IMR-90 (cell line): ENCODE data around the gene AOC2. TPM values are rescaled to one million over a fixed set of nuclear protein-coding genes. Genes with fewer than 3 reads are reported as not detected.
A peak's percentile ranks its signal among the peaks of the same experiment; 100 is the strongest.

Experiments
- ATAC-seq: fragments of 200-7000 bp; cut with Tn5 transposase; 2 replicates; pipeline ENCODE4 v1.9.1; 2020; ENCODE audit warnings: low read depth, mild to moderate bottlenecking, moderate library complexity
- BruUV-seq: library from RNA; stranded (reverse); fragments of 400-500 nt; replicated peaks from 2 replicates; lab custom pipeline; 2021; lab: Mats Ljungman, UMichigan
- CTCF ChIA-PET: fragments of 300-600 bp; formaldehyde crosslinking; extraction: SDS; loops from one replicate; lab custom pipeline; 2021; ENCODE audit warnings: antibody characterized with exemption; lab: Yijun Ruan, JAX
- POLR2A ChIA-PET: fragments of 300-600 bp; sonication (Branson Sonifier 250); formaldehyde crosslinking; loops from one replicate; lab custom pipeline; 2022; ENCODE audit warnings: antibody characterized with exemption; ENCODE audit not compliant: unreplicated experiment; lab: Charles Lee
- DNase-seq: peaks from one replicate; pipeline ENCODE4 v3.0.0; 2013
- H2AFZ ChIP-seq: replicated peaks from 2 replicates; pipeline ENCODE3; 2013; ENCODE audit warnings: low read length, mild to moderate bottlenecking; ENCODE audit not compliant: poor library complexity
- H2AK5ac ChIP-seq: 2 replicates; pipeline ENCODE4 v1.6.1; 2013; ENCODE audit warnings: low read depth, low read length, inconsistent platforms
- H2AK9ac ChIP-seq: replicated peaks from 2 replicates; pipeline ENCODE3; 2013; ENCODE audit warnings: mild to moderate bottlenecking, low read depth, low read length, moderate library complexity; ENCODE audit not compliant: poor library complexity
- H2BK120ac ChIP-seq: 2 replicates; pipeline ENCODE4 v1.6.1; 2013; ENCODE audit warnings: low read depth, low read length, inconsistent platforms
- H2BK15ac ChIP-seq: 3 replicates; pipeline ENCODE4 v1.6.1; 2013; ENCODE audit warnings: low read depth, low read length, inconsistent platforms
- H2BK20ac ChIP-seq: 2 replicates; pipeline ENCODE4 v1.6.1; 2013; ENCODE audit warnings: low read depth, mild to moderate bottlenecking, inconsistent platforms, low read length, moderate library complexity
- H2BK5ac ChIP-seq: 2 replicates; pipeline ENCODE4 v1.6.1; 2013; ENCODE audit warnings: mild to moderate bottlenecking, low read depth, low read length, inconsistent platforms; ENCODE audit not compliant: poor library complexity, severe bottlenecking
- H3K14ac ChIP-seq: replicated peaks from 2 replicates; pipeline ENCODE4 v1.6.1; 2013; ENCODE audit warnings: low read depth, low read length, inconsistent platforms
- H3K18ac ChIP-seq: 2 replicates; pipeline ENCODE4 v1.6.1; 2013; ENCODE audit warnings: low read depth, low read length, control low read depth
- H3K23ac ChIP-seq: 2 replicates; pipeline ENCODE4 v1.6.1; 2013; ENCODE audit warnings: low read depth, low read length, inconsistent platforms
- H3K27ac ChIP-seq: 2 replicates; pipeline ENCODE4 v1.5.1; 2013; ENCODE audit warnings: mild to moderate bottlenecking, control low read depth, low read length; ENCODE audit not compliant: insufficient read depth
- H3K27me3 ChIP-seq: 2 replicates; pipeline ENCODE4 v1.6.1; 2013; ENCODE audit warnings: low read length; ENCODE audit not compliant: control insufficient read depth, insufficient read depth
- H3K36me3 ChIP-seq: 2 replicates; pipeline ENCODE4 v1.6.1; 2013; ENCODE audit warnings: low read length, mixed read lengths; ENCODE audit not compliant: control insufficient read depth, insufficient read depth
- H3K4ac ChIP-seq: 2 replicates; pipeline ENCODE4 v1.6.1; 2013; ENCODE audit warnings: low read depth, low read length, inconsistent platforms
- H3K4me1 ChIP-seq: 2 replicates; pipeline ENCODE4 v1.6.1; 2013; ENCODE audit warnings: low read length, mixed read lengths; ENCODE audit not compliant: control insufficient read depth, insufficient read depth
- H3K4me2 ChIP-seq: 2 replicates; pipeline ENCODE4 v1.6.1; 2013; ENCODE audit warnings: low read depth, mild to moderate bottlenecking, control low read depth, low read length, moderate library complexity
- H3K4me3 ChIP-seq: 2 replicates; pipeline ENCODE4 v1.5.1; 2013; ENCODE audit warnings: low read depth, mild to moderate bottlenecking, control low read depth, low read length, moderate library complexity; ENCODE audit not compliant: insufficient read depth
- H3K56ac ChIP-seq: 2 replicates; pipeline ENCODE4 v1.6.1; 2013; ENCODE audit warnings: low read length, inconsistent platforms; ENCODE audit not compliant: insufficient read depth; ENCODE audit errors: extremely low read depth
- H3K79me1 ChIP-seq, 2 experiments: 2 replicates each; pipeline ENCODE4 v1.6.1; 2013; ENCODE audit warnings: low read length in 2 of 2, inconsistent platforms in 1 of 2, low read depth in 1 of 2
- H3K9ac ChIP-seq: 2 replicates; pipeline ENCODE4 v1.6.1; 2013; ENCODE audit warnings: low read depth, low read length, control low read depth
- H3K9me1 ChIP-seq: 2 replicates; pipeline ENCODE4 v1.6.1; 2013; ENCODE audit warnings: low read length, inconsistent platforms; ENCODE audit not compliant: insufficient read depth
- H3K9me3 ChIP-seq: 2 replicates; pipeline ENCODE4 v1.6.1; 2013; ENCODE audit warnings: low read length; ENCODE audit not compliant: control insufficient read depth, insufficient read depth
- H4K20me1 ChIP-seq: 2 replicates; pipeline ENCODE4 v1.6.1; 2013; ENCODE audit warnings: low read length, inconsistent platforms; ENCODE audit not compliant: insufficient read depth
- H4K5ac ChIP-seq: 2 replicates; pipeline ENCODE4 v1.6.1; 2013; ENCODE audit warnings: mild to moderate bottlenecking, low read depth, low read length, control low read depth
- H4K8ac ChIP-seq, 2 experiments: 2 replicates each; pipeline ENCODE4 v1.6.1; 2013; ENCODE audit warnings: low read depth in 2 of 2, low read length in 2 of 2, control low read depth in 1 of 2, inconsistent platforms in 1 of 2
- H4K91ac ChIP-seq: 2 replicates; pipeline ENCODE4 v1.6.1; 2013; ENCODE audit warnings: low read depth, low read length, inconsistent platforms; ENCODE audit not compliant: insufficient read depth
- BHLHE40 ChIP-seq: fragments of 150-350 bp; IDR thresholded peaks from 2 replicates; pipeline ENCODE4 v1.6.1; 2016; ENCODE audit warnings: mild to moderate bottlenecking, low read depth, low read length
- CHD1 ChIP-seq: IDR thresholded peaks from 2 replicates; pipeline ENCODE4 v1.6.1; 2012; ENCODE audit warnings: low read depth, low read length, improper control_type of control experiment
- CTCF ChIP-seq: conservative IDR thresholded peaks from 2 replicates; pipeline ENCODE4 v1.5.1; 2012; ENCODE audit warnings: mild to moderate bottlenecking, low read depth, low read length, improper control_type of control experiment
- ELK1 ChIP-seq: fragments of 150-350 bp; IDR thresholded peaks from 2 replicates; pipeline ENCODE4 v1.6.1; 2016; ENCODE audit warnings: low read depth, mild to moderate bottlenecking, low read length, moderate library complexity, borderline replicate concordance
- FOS ChIP-seq: fragments of 150-350 bp; IDR thresholded peaks from 2 replicates; pipeline ENCODE4 v1.6.1; 2016; ENCODE audit warnings: low read depth, low read length
- MXI1 ChIP-seq: IDR thresholded peaks from 2 replicates; pipeline ENCODE4 v1.6.1; 2012; ENCODE audit warnings: low read depth, mild to moderate bottlenecking, low read length, moderate library complexity, borderline replicate concordance
- NFE2L2 ChIP-seq: fragments of 150-350 bp; IDR thresholded peaks from 2 replicates; pipeline ENCODE4 v1.6.1; 2016; ENCODE audit warnings: low read depth, mild to moderate bottlenecking, low read length
- POLR2A ChIP-seq: IDR thresholded peaks from 2 replicates; pipeline ENCODE4 v1.6.1; 2012; ENCODE audit warnings: mild to moderate bottlenecking, low read depth, low read length
- RAD21 ChIP-seq: IDR thresholded peaks from 2 replicates; pipeline ENCODE4 v1.6.1; 2012; ENCODE audit warnings: low read length, improper control_type of control experiment
- RFX5 ChIP-seq: IDR thresholded peaks from 2 replicates; pipeline ENCODE4 v1.8.0; 2012; ENCODE audit warnings: low read depth, mild to moderate bottlenecking, low read length, moderate library complexity
- SMC3 ChIP-seq: fragments of 150-350 bp; IDR thresholded peaks from 2 replicates; pipeline ENCODE4 v1.6.1; 2016; ENCODE audit warnings: low read depth, mild to moderate bottlenecking, antibody characterized with exemption, low read length, moderate library complexity
- USF2 ChIP-seq: fragments of 150-350 bp; IDR thresholded peaks from 2 replicates; pipeline ENCODE4 v1.6.1; 2017; ENCODE audit warnings: mild to moderate bottlenecking, antibody characterized with exemption, low read length, low read depth
- WGBS, 2 experiments: methylation state at CpG; one replicate each; pipeline versions ENCODE4 v1.1.5 to v1.1.7; 2013; ENCODE audit warnings: missing lambda C conversion rate in 2 of 2; ENCODE audit not compliant: insufficient read length in 1 of 2; ENCODE audit errors: extremely low coverage in 2 of 2; 5-methylcytosine and 5-hydroxymethylcytosine counted together
- dilution Hi-C: fragments of 300-500 bp; cut with HindIII; formaldehyde crosslinking; loops from one replicate; pipeline ENCODE4 v1.14.3; 2018; ENCODE audit warnings: low sequenced_read_pairs; ENCODE audit not compliant: unreplicated experiment
- in situ Hi-C: fragments of 300-500 bp; cut with MboI; formaldehyde crosslinking; loops from 3 replicates; pipeline ENCODE4 v1.14.3; 2019; ENCODE audit warnings: low sequenced_read_pairs, inconsistent platforms, mixed read lengths
- intact Hi-C: fragments of 100-400 bp; cut with micrococcal nuclease; formaldehyde crosslinking; loops from 2 replicates; pipeline ENCODE4 v1.10.0; 2022
- polyA plus RNA-seq, 3 experiments: library from polyadenylated mRNA; depleted of rRNA; stranded (reverse); fragments of >200 nt; gene quantifications; 2 replicates each; pipeline ENCODE4 v1.2.3, GENCODE V29; 2012; ENCODE audit warnings: low replicate concordance in 1 of 3
- total RNA-seq: library from RNA; depleted of rRNA; stranded (reverse); fragments of >200 nt; gene quantifications from 2 replicates; pipeline ENCODE4 v1.2.3, GENCODE V29; 2012

The AOC2 gene
- total and polyA plus RNA-seq, 2 of the 4 experiments (the other 2 are of a cell fraction) = 0.36 to 0.41 TPM

DNA sequence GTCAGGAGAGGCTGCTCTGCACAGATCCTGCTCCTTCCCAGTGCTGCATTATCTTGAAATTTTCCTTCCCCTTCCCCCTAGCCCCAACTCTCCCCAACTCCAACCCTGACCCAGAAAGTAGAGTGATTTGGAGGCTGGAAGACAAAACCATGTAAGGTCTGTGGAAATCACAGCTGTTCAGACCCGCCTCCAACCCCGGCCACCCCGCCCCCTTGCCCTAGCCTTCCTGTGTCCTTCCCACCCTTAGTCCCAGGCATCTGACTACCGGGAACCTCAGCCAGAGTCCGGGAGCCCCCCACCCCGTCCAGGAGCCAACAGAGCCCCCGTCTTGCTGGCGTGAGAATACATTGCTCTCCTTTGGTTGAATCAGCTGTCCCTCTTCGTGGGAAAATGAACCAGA is 6.6 kb downstream of the AOC2 start, which contains the start of gene AOC3:
Gene AOC3, plus strand, starts transcription at position 246 of the 400 bp plus-strand sequence. Its CDS starts 145 bp downstream, at position 391.
- no peak within 1 kb of the TSS for H3K18ac ChIP-seq
- H3K4me3 ChIP-seq = no peak within 1 kb of the TSS
- TF ChIP-seq POLR2A (no peak), RFX5 (no peak), CHD1 (no peak), ELK1 (no peak), SMC3 (no peak), CTCF (no peak), MXI1 (no peak), RAD21 (no peak), FOS (no peak), USF2 (no peak), BHLHE40 (no peak), NFE2L2 (no peak)
- no peak within 1 kb of the TSS for H2AK5ac ChIP-seq
- peak; percentile 58 for ATAC-seq
- WGBS, 2 experiments = 46% methylated on average over 4 of the region's 9 CpGs; no CpG with 5 or more reads in 1 of the 2 experiments
- no peak within 1 kb of the TSS for H4K8ac ChIP-seq
- H4K20me1 ChIP-seq = peaks cover 7% of the 10 kb centered on the region
- H2BK120ac ChIP-seq = no peak within 1 kb of the TSS
- dilution Hi-C loops (no loop called here), intact Hi-C loops (no loop called here), in situ Hi-C loops (no loop called here)
- no peak within 1 kb of the TSS for H3K23ac ChIP-seq
- no peak within 1 kb of the TSS for H3K27ac ChIP-seq
- H3K4me2 ChIP-seq = no peak within 1 kb of the TSS
- H2BK15ac ChIP-seq = no peak within 1 kb of the TSS
- no peak within 1 kb of the TSS for H4K5ac ChIP-seq
- H4K91ac ChIP-seq = no peak within 1 kb of the TSS
- ChIA-PET CTCF (no interaction called here), POLR2A (no interaction called here)
- H2AFZ ChIP-seq = no peak within 1 kb of the TSS
- no peak within 1 kb of the TSS for H2AK9ac ChIP-seq
- peaks cover 8% of the 10 kb centered on the region; the same call in 1 of the 2 replicates for H3K9me1 ChIP-seq
- H3K4ac ChIP-seq = no peak within 1 kb of the TSS
- no peak within 1 kb of the TSS for H2BK5ac ChIP-seq
- H3K56ac ChIP-seq = no peak within 1 kb of the TSS
- H2BK20ac ChIP-seq = no peak within 1 kb of the TSS
- H3K36me3 ChIP-seq = no peaks in the 10 kb centered on the region; the same call in 1 of the 2 replicates
- DNase-seq = no peak
- no peak within 1 kb of the TSS for H3K9ac ChIP-seq
- peaks cover 12% of the 10 kb centered on the region for H3K27me3 ChIP-seq
- 0 out of 4 replicates have a peak, but pooled peaks cover 0 to 3% of the 10 kb centered on the region in 2 experiments for H3K79me1 ChIP-seq
- H3K9me3 ChIP-seq = no peaks in the 10 kb centered on the region
- peaks cover 4% of the 10 kb centered on the region; the same call in 1 of the 2 replicates for H3K4me1 ChIP-seq
- no peak within 1 kb of the TSS for H3K14ac ChIP-seq
- no TSS peak for BruUV-seq
